Panc1 (cell line): ENCODE results near the gene ZC3H11A. TPM values are rescaled to one million over a fixed set of nuclear protein-coding genes. Genes with fewer than 3 reads are reported as not detected.

Experiments
- ATAC-seq: fragments of 200-7000 bp; cut with Tn5 transposase; 2 replicates; pipeline ENCODE4 v1.9.1; 2020; ENCODE audit warnings: mild to moderate bottlenecking, moderate library complexity
- BruUV-seq: library from RNA; stranded (reverse); fragments of 400-500 nt; replicated peaks from 2 replicates; lab custom pipeline; 2021; lab: Mats Ljungman, UMichigan
- CTCF ChIA-PET: fragments of 300-600 bp; sonication (Branson Sonifier 250); formaldehyde crosslinking; loops from one replicate; lab custom pipeline; 2022; ENCODE audit warnings: antibody characterized with exemption; lab: Charles Lee
- POLR2A ChIA-PET: fragments of 300-600 bp; sonication (Branson Sonifier 250); formaldehyde crosslinking; loops from one replicate; lab custom pipeline; 2022; ENCODE audit warnings: antibody characterized with exemption; lab: Charles Lee
- DNase-seq: peaks from one replicate; pipeline ENCODE4 v3.0.0-alpha.2; 2010; ENCODE audit warnings: low read depth, low spot score
- H3K27ac ChIP-seq: 2 replicates; pipeline ENCODE4 v1.5.1; 2011; ENCODE audit warnings: mild to moderate bottlenecking, low read length, inconsistent platforms
- H3K27me3 ChIP-seq: fragments of 200-500 bp; sonication (Bioruptor generic); 2 replicates; pipeline ENCODE4 v1.6.0; 2014; ENCODE audit warnings: low read length, inconsistent platforms; ENCODE audit not compliant: control insufficient read depth, insufficient read depth
- H3K36me3 ChIP-seq: fragments of 200-500 bp; sonication (Bioruptor generic); 2 replicates; pipeline ENCODE4 v1.5.1; 2014; ENCODE audit warnings: inconsistent platforms, mild to moderate bottlenecking, low read length, moderate library complexity; ENCODE audit not compliant: control insufficient read depth, insufficient read depth
- H3K4me1 ChIP-seq: 2 replicates; pipeline ENCODE4 v1.5.1; 2011; ENCODE audit warnings: inconsistent platforms, mild to moderate bottlenecking, low read length, moderate library complexity; ENCODE audit not compliant: control insufficient read depth, insufficient read depth
- H3K4me3 ChIP-seq, 2 experiments: 2 replicates each; pipeline ENCODE4 v1.5.1; 2011 to 2012; ENCODE audit warnings: low read depth in 2 of 2, low read length in 2 of 2, mild to moderate bottlenecking in 2 of 2, inconsistent platforms in 1 of 2, moderate library complexity in 1 of 2
- H3K9me3 ChIP-seq: fragments of 200-500 bp; sonication (Bioruptor generic); 2 replicates; pipeline ENCODE4 v1.5.1; 2014; ENCODE audit warnings: low read depth, mild to moderate bottlenecking, inconsistent platforms, low read length, moderate library complexity; ENCODE audit not compliant: control insufficient read depth, insufficient read depth
- CTCF ChIP-seq: fragments of 450-650 bp; IDR thresholded peaks from 2 replicates; pipeline ENCODE4 v1.5.1; 2017; ENCODE audit warnings: mild to moderate bottlenecking
- POLR2AphosphoS5 ChIP-seq: IDR thresholded peaks from 2 replicates; pipeline ENCODE4 v1.6.1; 2012; ENCODE audit warnings: mild to moderate bottlenecking, low read depth, low read length, moderate library complexity
- REST ChIP-seq, 2 experiments: IDR thresholded peaks; 2 replicates each; pipeline ENCODE4 v1.6.1; 2011 to 2012; ENCODE audit warnings: low read depth in 2 of 2, control low read depth in 1 of 2, low read length in 1 of 2, mild to moderate bottlenecking in 1 of 2, moderate library complexity in 1 of 2; ENCODE audit not compliant: insufficient read depth in 1 of 2
- SIN3A ChIP-seq: IDR thresholded peaks from 2 replicates; pipeline ENCODE4 v1.6.1; 2012; ENCODE audit warnings: low read depth, mild to moderate bottlenecking, low read length, moderate library complexity, borderline replicate concordance; ENCODE audit not compliant: insufficient read depth
- TCF7L2 ChIP-seq: IDR thresholded peaks from 2 replicates; pipeline ENCODE4 v1.6.1; 2011; ENCODE audit warnings: mild to moderate bottlenecking, low read depth, low read length, inconsistent platforms
- in situ Hi-C: cut with HindIII; loops from 2 replicates; pipeline ENCODE4 v1.10.0; 2016; ENCODE audit warnings: low sequenced_read_pairs, low pct_unique_long_range_greater_than_20kb
- intact Hi-C: fragments of 100-400 bp; cut with micrococcal nuclease; formaldehyde crosslinking; loops from one replicate; pipeline ENCODE4 v1.10.0; 2022; ENCODE audit not compliant: unreplicated experiment
- total RNA-seq: library from RNA; stranded (reverse); gene quantifications from one replicate; pipeline ENCODE4 v1.2.1, GENCODE V29; 2021; ENCODE audit not compliant: unreplicated experiment

The ZC3H11A gene
- total RNA-seq, 1 experiment from 2014 or later, result 69.6 TPM

GRCh38 chr1:203763505-203763904 lies 31.9 kb upstream of the ZC3H11A start:
- ATAC-seq (no peak), DNase-seq (no peak)
- no peaks in the 10 kb centered on the region for H3K4me1 ChIP-seq
- intact Hi-C loops (no loop called here), in situ Hi-C loops (no loop called here)
- no peaks in the 10 kb centered on the region for H3K27me3 ChIP-seq
- POLR2A ChIA-PET, result no interaction called here
- H3K9me3 ChIP-seq, result no peaks in the 10 kb centered on the region
- no peak overlapping the region for H3K27ac ChIP-seq
- no TSS peak for BruUV-seq
- H3K36me3 ChIP-seq, result no peaks in the 10 kb centered on the region
- CTCF ChIA-PET, result no interaction called here
- TF ChIP-seq CTCF (no peak), TCF7L2 (no peak), POLR2AphosphoS5 (no peak), REST (IDR thresholded peaks at IDR 0.05; ENCODE audit: insufficient read depth in 1 of 2, low read depth in 2 of 2, low read length in 1 of 2) (no peak), SIN3A (no peak)
- H3K4me3 ChIP-seq, result no peak overlapping the region

GRCh38 chr1:203764105-203765028 lies 31.1 kb upstream of the ZC3H11A start:
- H3K27ac ChIP-seq, result no peak overlapping the region
- no peaks in the 10 kb centered on the region for H3K4me1 ChIP-seq
- CTCF ChIA-PET, result no interaction called here
- POLR2A ChIA-PET, result interaction anchor here (0.6 kb wide), 1 partner anchor 163 kb away, joined by 6 read pairs; no protein-coding TSS in a partner anchor
- TF ChIP-seq TCF7L2 (no peak), CTCF (no peak), POLR2AphosphoS5 (no peak), SIN3A (no peak), REST (IDR thresholded peaks at IDR 0.05; ENCODE audit: insufficient read depth in 1 of 2, low read depth in 2 of 2, low read length in 1 of 2) (no peak)
- no peak for DNase-seq
- H3K36me3 ChIP-seq, result no peaks in the 10 kb centered on the region
- H3K27me3 ChIP-seq, result no peaks in the 10 kb centered on the region
- in situ Hi-C loops (no loop called here), intact Hi-C loops (no loop called here)
- no TSS peak for BruUV-seq
- no peak overlapping the region for H3K4me3 ChIP-seq
- ATAC-seq, result peak; percentile 53; the same call in 1 of the 2 replicates
- no peaks in the 10 kb centered on the region for H3K9me3 ChIP-seq
